ENCODE results near the gene PDZRN4.

- TF ChIP-seq EZH2 (IDR thresholded peaks at IDR 0.05; ENCODE audit: borderline replicate concordance, insufficient read depth, low read length, poor library complexity, severe bottlenecking) = no peak
- no peak for TF ChIP-seq CTCF (IDR thresholded peaks at IDR 0.05; ENCODE audit: poor library complexity, severe bottlenecking)
- TF ChIP-seq EP300 (conservative IDR thresholded peaks at IDR 0.05; ENCODE audit: poor library complexity, severe bottlenecking) = peak; percentile 92
- peak; percentile 57 for TF ChIP-seq POLR2AphosphoS5 (IDR thresholded peaks at IDR 0.05)
- no peak for TF ChIP-seq MXI1 (conservative IDR thresholded peaks at IDR 0.05; ENCODE audit: poor library complexity, severe bottlenecking)
- no peak for TF ChIP-seq TAF1 (IDR thresholded peaks at IDR 0.05; ENCODE audit: low read depth)
- no peak for TF ChIP-seq REST (IDR thresholded peaks at IDR 0.05; ENCODE audit: borderline replicate concordance)
Measured at GRCh38 chr12:41334390-41334789, 146.3 kb downstream of the PDZRN4 start.
